NB4 (cell line): ENCODE measurements around the gene BLOC1S4.

Experiments used
- CTCF ChIP-seq: IDR thresholded peaks from one replicate; pipeline ENCODE4 v1.5.1; 2012; ENCODE audit warnings: low read depth, low read length
- MYC ChIP-seq: IDR thresholded peaks from 2 replicates; pipeline ENCODE4 v1.6.1; 2011; ENCODE audit warnings: low read depth, low read length
- POLR2A ChIP-seq: IDR thresholded peaks from 2 replicates; pipeline ENCODE4 v1.6.1; 2011; ENCODE audit warnings: mild to moderate bottlenecking; ENCODE audit not compliant: insufficient read length; ENCODE audit errors: extremely low read depth

- TF ChIP-seq CTCF (peak; percentile 47), POLR2A (no peak), MYC (no peak)
These were observed 34.8 kb upstream of the BLOC1S4 start for GRCh38 chr4:6681191-6681590.
